SK-N-SH (cell line): ENCODE measurements around the gene CPM.

Experiments
- CTCF ChIP-seq: fragments of 200-600 bp; sonication (generic); IDR thresholded peaks from 2 replicates; pipeline ENCODE4 v1.6.1; 2017; ENCODE audit warnings: antibody characterized with exemption, mild to moderate bottlenecking, moderate library complexity
- EZH2phosphoT487 ChIP-seq: fragments of 200-600 bp; sonication (generic); IDR thresholded peaks from 2 replicates; pipeline ENCODE4 v1.6.1; 2017; ENCODE audit warnings: low read depth, mixed run types, mild to moderate bottlenecking, antibody characterized with exemption, moderate library complexity, borderline replicate concordance
- FOXM1 ChIP-seq: IDR thresholded peaks from 2 replicates; pipeline ENCODE4 v1.4.0; 2012; ENCODE audit warnings: low read depth, mild to moderate bottlenecking
- MXI1 ChIP-seq: IDR thresholded peaks from 2 replicates; pipeline ENCODE4 v1.6.1; 2012; ENCODE audit warnings: mild to moderate bottlenecking, low read depth, low read length, improper control_type of control experiment
- NRF1 ChIP-seq: IDR thresholded peaks from 2 replicates; pipeline ENCODE4 v1.6.1; 2012; ENCODE audit warnings: low read depth, mild to moderate bottlenecking, low read length
- RCOR1 ChIP-seq: fragments of 150-350 bp; IDR thresholded peaks from 2 replicates; pipeline ENCODE4 v1.6.1; 2017; ENCODE audit warnings: antibody characterized with exemption, low read length
- SMC3 ChIP-seq: IDR thresholded peaks from 2 replicates; pipeline ENCODE4 v1.6.1; 2012; ENCODE audit warnings: low read depth, low read length, improper control_type of control experiment
- TAF1 ChIP-seq: IDR thresholded peaks from 2 replicates; pipeline ENCODE4 v1.6.1; 2012; ENCODE audit warnings: low read depth, mild to moderate bottlenecking, low read length, moderate library complexity, borderline replicate concordance
- TEAD4 ChIP-seq: IDR thresholded peaks from 2 replicates; pipeline ENCODE4 v1.4.0; 2012; ENCODE audit warnings: mild to moderate bottlenecking, borderline replicate concordance; ENCODE audit not compliant: insufficient read depth

- TF ChIP-seq TAF1: no peak
- TF ChIP-seq FOXM1: no peak
- TF ChIP-seq EZH2phosphoT487: no peak
- no peak for TF ChIP-seq CTCF
- no peak for TF ChIP-seq MXI1
- no peak for TF ChIP-seq SMC3
- TF ChIP-seq TEAD4: no peak
- no peak for TF ChIP-seq NRF1
- TF ChIP-seq RCOR1: no peak
These were observed 118.3 kb downstream of the CPM start for GRCh38 chr12:68814490-68815231.
